ENCODE measurements around the gene ZNF664. TPM values are rescaled to one million over a fixed set of nuclear protein-coding genes. Genes with fewer than 3 reads are reported as not detected.

Gene ZNF664
- total and polyA plus RNA-seq, 9 of the 15 experiments (the other 6 are each of a cell fraction or from before 2014, with no cell fraction given): 3.3 to 101 (median 63.6) TPM

DNA sequence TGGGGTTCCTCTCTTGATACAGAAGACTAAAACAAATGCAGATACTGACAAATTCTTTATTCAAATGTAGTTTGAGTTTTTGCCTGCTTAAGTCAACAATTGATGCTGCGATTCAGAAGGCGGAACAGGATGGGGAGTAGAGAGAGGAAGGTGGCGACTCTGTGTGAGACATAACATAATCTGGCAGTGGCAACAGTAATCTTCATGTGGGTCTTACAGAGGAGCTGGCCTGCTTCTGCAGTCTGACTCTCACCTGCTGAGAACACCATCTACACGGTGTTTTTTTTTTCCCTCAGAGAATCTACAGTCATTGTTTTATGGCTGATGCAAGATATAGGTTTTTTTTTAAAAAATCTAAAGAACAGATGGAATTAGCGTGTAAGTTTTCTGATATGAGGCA, 10.5 kb upstream of the ZNF664 start (continued):
- TF ChIP-seq, protein P1, sequence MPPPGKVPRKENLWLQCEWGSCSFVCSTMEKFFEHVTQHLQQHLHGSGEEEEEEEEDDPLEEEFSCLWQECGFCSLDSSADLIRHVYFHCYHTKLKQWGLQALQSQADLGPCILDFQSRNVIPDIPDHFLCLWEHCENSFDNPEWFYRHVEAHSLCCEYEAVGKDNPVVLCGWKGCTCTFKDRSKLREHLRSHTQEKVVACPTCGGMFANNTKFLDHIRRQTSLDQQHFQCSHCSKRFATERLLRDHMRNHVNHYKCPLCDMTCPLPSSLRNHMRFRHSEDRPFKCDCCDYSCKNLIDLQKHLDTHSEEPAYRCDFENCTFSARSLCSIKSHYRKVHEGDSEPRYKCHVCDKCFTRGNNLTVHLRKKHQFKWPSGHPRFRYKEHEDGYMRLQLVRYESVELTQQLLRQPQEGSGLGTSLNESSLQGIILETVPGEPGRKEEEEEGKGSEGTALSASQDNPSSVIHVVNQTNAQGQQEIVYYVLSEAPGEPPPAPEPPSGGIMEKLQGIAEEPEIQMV (tag; conservative IDR thresholded peaks at IDR 0.05; ENCODE audit: low read depth): no peak
- TF ChIP-seq, protein P2, sequence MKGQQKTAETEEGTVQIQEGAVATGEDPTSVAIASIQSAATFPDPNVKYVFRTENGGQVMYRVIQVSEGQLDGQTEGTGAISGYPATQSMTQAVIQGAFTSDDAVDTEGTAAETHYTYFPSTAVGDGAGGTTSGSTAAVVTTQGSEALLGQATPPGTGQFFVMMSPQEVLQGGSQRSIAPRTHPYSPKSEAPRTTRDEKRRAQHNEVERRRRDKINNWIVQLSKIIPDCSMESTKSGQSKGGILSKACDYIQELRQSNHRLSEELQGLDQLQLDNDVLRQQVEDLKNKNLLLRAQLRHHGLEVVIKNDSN (CRISPR knock-in tag; IDR thresholded peaks at IDR 0.05): no peak
- TF ChIP-seq GATA2 (CRISPR knock-in tag; IDR thresholded peaks at IDR 0.05): no peak
- no peak for TF ChIP-seq ZNF311 (CRISPR knock-in tag; IDR thresholded peaks at IDR 0.05)
- TF ChIP-seq, protein P3, sequence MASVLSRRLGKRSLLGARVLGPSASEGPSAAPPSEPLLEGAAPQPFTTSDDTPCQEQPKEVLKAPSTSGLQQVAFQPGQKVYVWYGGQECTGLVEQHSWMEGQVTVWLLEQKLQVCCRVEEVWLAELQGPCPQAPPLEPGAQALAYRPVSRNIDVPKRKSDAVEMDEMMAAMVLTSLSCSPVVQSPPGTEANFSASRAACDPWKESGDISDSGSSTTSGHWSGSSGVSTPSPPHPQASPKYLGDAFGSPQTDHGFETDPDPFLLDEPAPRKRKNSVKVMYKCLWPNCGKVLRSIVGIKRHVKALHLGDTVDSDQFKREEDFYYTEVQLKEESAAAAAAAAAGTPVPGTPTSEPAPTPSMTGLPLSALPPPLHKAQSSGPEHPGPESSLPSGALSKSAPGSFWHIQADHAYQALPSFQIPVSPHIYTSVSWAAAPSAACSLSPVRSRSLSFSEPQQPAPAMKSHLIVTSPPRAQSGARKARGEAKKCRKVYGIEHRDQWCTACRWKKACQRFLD (CRISPR knock-in tag; IDR thresholded peaks at IDR 0.05): no peak
- TF ChIP-seq, protein P4, sequence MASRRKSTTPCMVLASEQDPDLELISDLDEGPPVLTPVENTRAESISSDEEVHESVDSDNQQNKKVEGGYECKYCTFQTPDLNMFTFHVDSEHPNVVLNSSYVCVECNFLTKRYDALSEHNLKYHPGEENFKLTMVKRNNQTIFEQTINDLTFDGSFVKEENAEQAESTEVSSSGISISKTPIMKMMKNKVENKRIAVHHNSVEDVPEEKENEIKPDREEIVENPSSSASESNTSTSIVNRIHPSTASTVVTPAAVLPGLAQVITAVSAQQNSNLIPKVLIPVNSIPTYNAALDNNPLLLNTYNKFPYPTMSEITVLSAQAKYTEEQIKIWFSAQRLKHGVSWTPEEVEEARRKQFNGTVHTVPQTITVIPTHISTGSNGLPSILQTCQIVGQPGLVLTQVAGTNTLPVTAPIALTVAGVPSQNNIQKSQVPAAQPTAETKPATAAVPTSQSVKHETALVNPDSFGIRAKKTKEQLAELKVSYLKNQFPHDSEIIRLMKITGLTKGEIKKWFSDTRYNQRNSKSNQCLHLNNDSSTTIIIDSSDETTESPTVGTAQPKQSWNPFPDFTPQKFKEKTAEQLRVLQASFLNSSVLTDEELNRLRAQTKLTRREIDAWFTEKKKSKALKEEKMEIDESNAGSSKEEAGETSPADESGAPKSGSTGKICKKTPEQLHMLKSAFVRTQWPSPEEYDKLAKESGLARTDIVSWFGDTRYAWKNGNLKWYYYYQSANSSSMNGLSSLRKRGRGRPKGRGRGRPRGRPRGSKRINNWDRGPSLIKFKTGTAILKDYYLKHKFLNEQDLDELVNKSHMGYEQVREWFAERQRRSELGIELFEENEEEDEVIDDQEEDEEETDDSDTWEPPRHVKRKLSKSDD (conservative IDR thresholded peaks at IDR 0.05; ENCODE audit: low read length): no peak
